Activated CD4-positive, alpha-beta T cell treated with anti-CD3 and anti-CD28 coated beads, Interleukin-2, amount 10 ng/mL, durations not matched to agents 24 days and 14 days (primary cell): ENCODE measurements around the gene FAM216B. TPM values are rescaled to one million over a fixed set of nuclear protein-coding genes. Genes with fewer than 3 reads are reported as not detected.
"Not testable (repeated sequence)": the region's sequence is repeated elsewhere in the genome, so short reads cannot be mapped to it uniquely, and the experiment has no call there.

Source experiments
- DNase-seq: peaks from one replicate; pipeline ENCODE4 v3.0.0; 2022
- H3K27ac Mint-ChIP-seq: one replicate; pipeline ENCODE4 v1.8.0; 2022; ENCODE audit warnings: mild to moderate bottlenecking, mixed read lengths
- H3K27me3 Mint-ChIP-seq: one replicate; pipeline ENCODE4 v1.8.0; 2022; ENCODE audit warnings: mixed read lengths
- H3K36me3 Mint-ChIP-seq: one replicate; pipeline ENCODE4 v1.8.0; 2022; ENCODE audit warnings: low read depth, mild to moderate bottlenecking, mixed read lengths
- H3K4me1 Mint-ChIP-seq: one replicate; pipeline ENCODE4 v1.8.0; 2021; ENCODE audit warnings: mixed read lengths
- H3K4me3 Mint-ChIP-seq: one replicate; pipeline ENCODE4 v1.8.0; 2022; ENCODE audit warnings: mild to moderate bottlenecking, moderate library complexity, mixed read lengths
- H3K9me3 Mint-ChIP-seq: one replicate; pipeline ENCODE4 v1.8.0; 2021; ENCODE audit warnings: mixed read lengths
- intact Hi-C: fragments of 100-400 bp; cut with micrococcal nuclease; formaldehyde crosslinking; loops from one replicate; pipeline ENCODE4 v1.15.1; 2023
- total RNA-seq: library from RNA; stranded (reverse); gene quantifications from 2 replicates; pipeline ENCODE4 v1.2.3, GENCODE V29; 2022

FAM216B gene
- total RNA-seq, 1 donor from 2014 or later, result not detected

DNA sequence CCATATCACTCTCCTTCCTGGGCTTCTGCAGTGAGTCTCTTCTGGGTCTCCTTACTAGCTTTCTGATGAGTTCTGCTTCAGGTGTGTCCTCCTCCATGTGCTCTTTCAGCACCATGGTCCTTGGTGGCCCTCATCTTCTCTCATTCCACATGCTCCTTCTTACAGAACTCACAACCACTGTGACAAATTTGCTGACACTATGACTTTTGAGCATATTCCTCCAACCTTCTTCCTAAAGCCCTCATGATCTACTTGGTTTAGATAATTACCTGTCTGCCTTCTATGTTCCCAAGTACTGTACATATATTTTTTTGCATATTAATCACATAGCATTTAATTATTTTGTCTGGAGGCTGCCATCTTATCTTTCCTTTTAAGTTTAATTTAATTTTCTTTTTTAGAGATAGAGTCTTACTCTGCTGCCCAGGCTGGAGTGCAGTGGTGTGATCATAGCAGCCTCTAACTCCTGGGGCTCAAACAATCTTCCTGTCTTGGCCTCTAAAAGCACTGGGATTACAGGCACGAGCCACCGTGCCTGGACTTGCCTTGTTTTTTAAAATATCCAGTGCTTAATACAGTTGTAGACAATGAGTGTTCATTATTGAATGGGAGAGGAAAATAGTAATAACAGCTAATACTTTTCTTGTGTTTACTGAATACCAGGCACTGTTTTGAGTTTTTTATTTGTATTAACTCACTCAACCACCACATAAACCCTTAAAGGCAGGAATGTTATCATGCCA lies 23.5 kb upstream of the FAM216B start:
- no peaks in the 10 kb centered on the region for H3K36me3 Mint-ChIP-seq
- DNase-seq, result no peak
- H3K4me3 Mint-ChIP-seq, result no peak overlapping the region
- H3K9me3 Mint-ChIP-seq, result peaks cover 4% of the 10 kb centered on the region
- H3K27ac Mint-ChIP-seq, result no peak overlapping the region
- H3K27me3 Mint-ChIP-seq, result peaks cover 4% of the 10 kb centered on the region
- H3K4me1 Mint-ChIP-seq, result peaks cover under 1% of the 10 kb centered on the region
- intact Hi-C loops, result no loop called here

DNA sequence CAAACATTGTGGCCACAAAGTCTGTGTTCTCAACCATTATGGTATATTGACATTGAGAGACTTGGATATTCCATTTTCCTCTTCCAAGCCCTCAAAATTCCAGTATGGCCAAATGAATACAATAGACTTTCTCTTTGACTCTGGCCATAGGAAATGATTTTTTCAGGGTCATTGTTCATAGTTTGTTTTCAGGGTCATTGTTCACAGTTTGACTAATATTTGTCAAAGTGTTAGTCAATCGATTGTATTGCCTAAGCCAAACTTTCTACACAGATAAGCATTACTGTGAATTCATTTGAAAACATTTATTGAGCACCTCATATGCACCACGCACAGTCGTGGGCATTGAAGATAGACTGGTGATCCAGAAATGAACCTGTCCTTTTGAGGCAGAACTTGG lies 22.9 kb upstream of the FAM216B start:
- H3K4me1 Mint-ChIP-seq, result peaks cover 2% of the 10 kb centered on the region
- no peak for DNase-seq
- H3K27ac Mint-ChIP-seq, result no peak overlapping the region
- H3K27me3 Mint-ChIP-seq, result peaks cover 4% of the 10 kb centered on the region
- no peak overlapping the region for H3K4me3 Mint-ChIP-seq
- intact Hi-C loops, result no loop called here
- peaks cover 4% of the 10 kb centered on the region for H3K9me3 Mint-ChIP-seq
- no peaks in the 10 kb centered on the region for H3K36me3 Mint-ChIP-seq

DNA sequence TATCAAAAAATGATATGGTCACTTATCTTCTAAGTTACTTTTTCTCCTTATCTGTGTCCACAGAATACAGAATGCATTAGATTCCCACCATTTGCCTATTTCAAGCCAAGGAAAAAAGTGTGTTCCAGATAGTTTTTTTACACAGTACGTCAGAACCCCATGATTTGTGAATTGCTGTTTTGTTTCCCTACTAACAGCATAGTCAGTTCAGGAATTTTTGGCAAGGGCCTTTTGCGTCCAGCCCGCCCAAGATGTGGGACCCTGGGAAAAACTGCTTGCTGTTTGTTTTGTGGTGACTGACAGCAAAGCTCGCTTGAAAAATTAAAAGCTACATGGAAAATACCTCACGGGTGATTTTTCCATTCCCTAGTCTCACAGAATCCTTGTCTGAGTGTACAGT lies 20.4 kb upstream of the FAM216B start:
- intact Hi-C loops, result no loop called here
- Mint-ChIP-seq H3K27ac (no peak overlapping the region), H3K4me1 (peaks cover 2% of the 10 kb centered on the region), H3K4me3 (no peak overlapping the region), H3K9me3 (peaks cover 4% of the 10 kb centered on the region), H3K27me3 (peaks cover 6% of the 10 kb centered on the region), H3K36me3 (no peaks in the 10 kb centered on the region)
- no peak for DNase-seq

DNA sequence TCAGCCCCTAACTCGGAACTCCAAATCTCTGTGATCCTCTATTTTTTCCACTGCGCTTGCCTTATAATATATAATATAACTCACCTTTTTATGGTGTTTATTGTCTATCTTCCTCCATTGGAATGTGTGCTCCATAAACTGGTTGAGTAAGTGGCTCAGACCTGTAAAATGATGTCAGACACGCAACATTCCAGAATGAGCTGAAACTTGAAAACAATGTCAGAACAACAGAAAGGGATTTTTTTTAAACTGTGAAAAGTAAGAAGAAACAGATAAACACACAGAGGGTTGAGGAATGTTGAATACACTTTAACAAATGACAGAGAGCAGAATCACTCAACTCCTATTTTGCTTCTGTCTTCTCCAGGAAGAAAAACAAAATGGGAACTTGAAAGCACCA lies 19.1 kb upstream of the FAM216B start:
- Mint-ChIP-seq H3K27ac (no peak overlapping the region), H3K36me3 (no peaks in the 10 kb centered on the region), H3K4me1 (peaks cover 2% of the 10 kb centered on the region), H3K4me3 (no peak overlapping the region), H3K27me3 (peaks cover 11% of the 10 kb centered on the region), H3K9me3 (peaks cover 4% of the 10 kb centered on the region)
- intact Hi-C loops, result no loop called here
- DNase-seq, result no peak

DNA sequence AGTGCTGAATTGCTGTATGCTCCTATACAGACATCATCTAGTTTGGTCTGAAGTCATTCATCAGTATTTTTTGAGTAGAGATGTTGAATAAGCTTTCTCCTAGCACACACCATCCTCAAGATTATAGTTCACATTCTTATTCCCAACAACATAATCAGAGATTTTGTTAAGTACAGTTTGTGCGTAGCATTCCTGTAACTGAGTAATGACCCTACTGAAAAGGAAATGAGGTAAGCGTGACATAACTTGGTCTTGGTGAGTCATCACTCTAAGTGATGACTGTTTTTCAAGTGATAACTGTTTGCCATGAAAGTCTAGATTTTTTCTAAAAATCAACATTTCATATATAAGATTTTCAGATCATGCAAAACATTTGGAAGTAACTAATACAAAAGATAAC lies 18.5 kb upstream of the FAM216B start:
- H3K36me3 Mint-ChIP-seq, result no peaks in the 10 kb centered on the region
- DNase-seq, result no peak
- peaks cover 4% of the 10 kb centered on the region for H3K9me3 Mint-ChIP-seq
- H3K27ac Mint-ChIP-seq, result no peak overlapping the region
- intact Hi-C loops, result no loop called here
- H3K4me3 Mint-ChIP-seq, result no peak overlapping the region
- peaks cover 2% of the 10 kb centered on the region for H3K4me1 Mint-ChIP-seq
- H3K27me3 Mint-ChIP-seq, result peaks cover 11% of the 10 kb centered on the region

DNA sequence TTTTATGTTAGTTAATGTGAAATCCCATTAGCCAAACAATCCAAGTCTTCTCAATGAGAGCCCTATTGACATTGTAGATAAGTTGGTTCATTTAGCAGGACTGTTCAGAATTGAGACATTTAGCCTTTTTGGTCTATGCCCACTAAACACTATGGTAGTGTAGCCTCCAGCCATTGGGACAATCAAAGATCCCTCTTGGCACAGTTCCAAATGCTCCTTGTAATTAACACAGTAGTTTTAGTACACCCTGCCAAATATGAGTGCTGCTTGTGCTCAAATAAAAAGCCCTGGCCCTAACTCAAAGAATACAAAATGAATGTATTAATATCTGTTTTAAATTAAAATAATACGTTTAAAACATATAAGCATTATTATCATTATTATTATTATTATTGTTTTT lies 15.4 kb upstream of the FAM216B start:
- Mint-ChIP-seq H3K36me3 (no peaks in the 10 kb centered on the region), H3K27me3 (peaks cover 15% of the 10 kb centered on the region), H3K27ac (no peak overlapping the region), H3K4me1 (peaks cover 2% of the 10 kb centered on the region), H3K4me3 (no peak overlapping the region), H3K9me3 (peaks cover 4% of the 10 kb centered on the region)
- DNase-seq, result no peak
- intact Hi-C loops, result no loop called here

DNA sequence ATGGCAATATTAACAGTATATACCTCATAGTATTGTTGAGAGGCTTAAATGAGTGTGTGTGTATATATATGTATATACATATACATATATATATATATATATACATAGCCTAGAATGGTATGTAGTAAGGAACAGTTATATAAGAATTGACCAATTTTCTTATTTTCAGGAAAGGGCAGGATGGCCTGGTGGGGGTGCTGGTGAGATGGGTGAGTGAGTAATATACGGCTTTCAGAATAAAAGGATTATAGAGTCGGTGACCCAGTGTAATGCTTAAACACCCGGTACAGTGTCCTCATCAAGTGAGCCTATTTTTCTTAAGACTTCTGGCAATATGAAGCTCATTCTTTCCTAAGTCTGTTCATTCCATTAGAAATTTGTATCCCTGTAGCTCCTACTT lies 11.7 kb upstream of the FAM216B start:
- no peak overlapping the region for H3K4me3 Mint-ChIP-seq
- no peak for DNase-seq
- H3K9me3 Mint-ChIP-seq, result no peaks in the 10 kb centered on the region
- no peaks in the 10 kb centered on the region for H3K36me3 Mint-ChIP-seq
- no peak overlapping the region for H3K27ac Mint-ChIP-seq
- H3K27me3 Mint-ChIP-seq, result peaks cover 31% of the 10 kb centered on the region
- H3K4me1 Mint-ChIP-seq, result no peaks in the 10 kb centered on the region
- intact Hi-C loops, result no loop called here

DNA sequence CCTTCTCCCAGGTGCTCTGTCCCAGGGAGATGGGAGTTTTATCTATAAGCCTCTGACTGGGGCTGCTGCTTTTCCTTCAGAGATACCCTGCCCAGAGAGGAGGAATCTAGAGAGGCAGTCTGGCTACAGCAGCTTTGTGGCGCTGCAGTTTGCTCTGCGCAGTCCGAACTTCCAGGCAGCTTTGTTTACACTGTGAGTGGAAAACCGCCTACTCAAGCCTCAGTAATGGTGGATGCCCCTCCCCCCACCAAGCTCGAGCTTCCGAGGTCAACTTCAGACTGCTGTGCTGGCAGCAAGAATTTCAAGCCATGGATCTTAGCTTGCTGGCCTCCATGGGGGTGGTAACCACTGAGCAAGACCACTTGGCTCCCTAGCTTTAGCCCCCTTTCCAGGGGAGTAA lies 4.8 kb upstream of the FAM216B start:
- intact Hi-C loops, H3K9me3 Mint-ChIP-seq, H3K27ac Mint-ChIP-seq, H3K4me3 Mint-ChIP-seq, H3K36me3 Mint-ChIP-seq, DNase-seq, H3K4me1 Mint-ChIP-seq: not testable (repeated sequence)
- peaks cover 29% of the 10 kb centered on the region for H3K27me3 Mint-ChIP-seq

DNA sequence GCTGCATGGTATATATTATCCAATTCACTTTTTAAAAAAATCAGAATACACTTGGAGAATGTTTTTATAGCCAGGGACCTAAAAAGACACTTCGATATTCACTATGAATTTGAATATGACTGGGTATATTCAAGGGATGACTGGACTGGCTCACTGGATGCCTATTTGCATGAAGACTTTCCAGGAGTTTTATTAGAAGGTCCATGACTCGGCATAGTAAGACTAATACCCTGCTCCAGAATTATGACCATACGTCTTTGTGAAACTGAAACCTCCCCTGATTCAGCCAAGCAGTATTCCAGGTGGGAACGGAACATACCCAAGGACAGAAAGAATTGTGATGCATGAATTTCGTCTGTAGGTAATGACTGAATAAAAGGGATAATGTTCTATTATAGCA lies 3.9 kb upstream of the FAM216B start:
- H3K27me3 Mint-ChIP-seq, result peaks cover 30% of the 10 kb centered on the region
- H3K4me1 Mint-ChIP-seq, result no peaks in the 10 kb centered on the region
- DNase-seq, result no peak
- H3K27ac Mint-ChIP-seq, result no peak overlapping the region
- intact Hi-C loops, result no loop called here
- no peak overlapping the region for H3K4me3 Mint-ChIP-seq
- H3K36me3 Mint-ChIP-seq, result no peaks in the 10 kb centered on the region
- H3K9me3 Mint-ChIP-seq, result peaks cover 3% of the 10 kb centered on the region

DNA sequence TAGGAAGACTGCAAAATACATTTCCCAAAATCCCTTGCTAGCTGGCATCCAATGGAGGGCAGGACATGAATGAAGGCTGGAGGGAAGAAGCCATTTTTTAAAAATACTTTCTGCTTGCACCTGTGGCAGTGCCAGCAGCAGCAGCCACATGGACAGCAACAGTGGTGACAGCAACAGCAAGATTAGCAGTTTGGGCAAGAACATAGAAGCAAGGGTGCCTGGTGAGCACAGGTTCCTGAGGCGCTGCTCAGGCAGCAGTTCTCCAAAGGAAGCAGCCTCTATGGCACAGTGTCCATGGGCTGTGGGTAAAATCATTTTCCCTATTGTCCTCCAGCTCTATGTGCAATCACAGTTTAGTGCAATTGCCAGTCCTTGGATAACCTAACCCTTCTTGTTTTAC lies 1.3 kb upstream of the FAM216B start:
- intact Hi-C loops, result no loop called here
- peaks cover 3% of the 10 kb centered on the region for H3K9me3 Mint-ChIP-seq
- no peak overlapping the region for H3K27ac Mint-ChIP-seq
- no peaks in the 10 kb centered on the region for H3K4me1 Mint-ChIP-seq
- peaks cover 21% of the 10 kb centered on the region for H3K27me3 Mint-ChIP-seq
- H3K36me3 Mint-ChIP-seq, result no peaks in the 10 kb centered on the region
- H3K4me3 Mint-ChIP-seq, result no peak overlapping the region
- no peak for DNase-seq

DNA sequence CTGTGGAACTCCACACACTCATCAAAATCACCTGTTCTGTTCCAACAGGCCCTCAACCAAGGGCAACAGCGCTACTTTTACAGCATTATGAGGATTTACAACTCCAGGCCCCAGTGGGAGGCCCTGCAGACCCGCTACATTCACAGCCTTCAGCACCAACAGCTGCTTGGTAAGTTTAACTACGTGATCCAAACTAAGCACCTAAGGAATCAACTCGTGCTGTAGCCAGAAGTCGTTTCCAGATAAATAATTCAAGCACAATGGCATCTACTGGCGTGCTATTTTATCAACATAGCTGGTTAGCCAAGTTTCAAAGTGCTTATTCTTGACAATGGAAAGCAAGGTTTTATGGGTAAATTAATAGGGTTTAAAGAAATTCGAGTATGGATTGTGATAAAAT lies 5.3 kb downstream of the FAM216B start:
- Mint-ChIP-seq H3K4me1 (no peaks in the 10 kb centered on the region), H3K9me3 (no peaks in the 10 kb centered on the region), H3K36me3 (no peaks in the 10 kb centered on the region), H3K27me3 (peaks cover 5% of the 10 kb centered on the region), H3K4me3 (no peak overlapping the region), H3K27ac (no peak overlapping the region)
- intact Hi-C loops, result no loop called here
- DNase-seq, result no peak

DNA sequence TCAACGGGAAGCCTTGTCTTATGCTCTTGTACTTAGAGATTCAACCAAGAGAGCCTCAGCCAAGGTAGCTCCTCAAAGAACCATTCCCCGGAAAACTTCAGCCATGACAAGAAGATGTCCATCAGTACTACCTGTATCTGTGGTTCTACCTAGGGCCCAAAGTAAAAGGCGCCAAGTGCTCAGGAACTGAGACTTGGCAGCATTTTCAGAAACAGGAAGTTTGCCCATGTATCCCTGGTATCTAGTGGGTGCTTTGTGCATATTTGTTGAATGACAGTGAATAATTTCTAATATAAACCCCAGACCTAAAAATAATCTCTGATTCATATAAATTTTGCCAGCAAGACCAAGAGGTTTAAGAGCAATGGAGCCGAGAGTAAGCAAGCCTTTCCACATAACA lies 7.2 kb downstream of the FAM216B start:
- no peak overlapping the region for H3K27ac Mint-ChIP-seq
- no peak overlapping the region for H3K4me3 Mint-ChIP-seq
- no peaks in the 10 kb centered on the region for H3K4me1 Mint-ChIP-seq
- intact Hi-C loops, result no loop called here
- H3K9me3 Mint-ChIP-seq, result no peaks in the 10 kb centered on the region
- peaks cover 2% of the 10 kb centered on the region for H3K27me3 Mint-ChIP-seq
- no peak for DNase-seq
- no peaks in the 10 kb centered on the region for H3K36me3 Mint-ChIP-seq

DNA sequence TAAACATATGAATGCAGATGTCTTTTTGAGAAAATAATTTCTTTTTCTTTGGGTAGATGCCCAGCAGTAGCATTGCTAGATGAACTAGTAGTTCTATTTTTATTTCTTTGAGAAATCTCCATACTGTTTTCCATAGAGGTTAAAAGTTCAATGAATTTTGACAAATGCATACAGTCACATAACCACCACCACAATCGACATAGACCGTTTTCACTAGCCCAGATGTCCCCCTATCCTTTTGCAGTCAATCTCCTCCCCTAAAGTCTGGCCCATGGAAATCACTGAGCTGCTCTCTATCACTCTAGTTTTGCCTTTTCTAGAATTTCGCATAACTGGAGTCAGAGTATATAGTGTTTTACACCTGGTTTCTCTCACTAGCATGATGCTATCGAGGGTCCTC lies 10.8 kb downstream of the FAM216B start:
- intact Hi-C loops, result no loop called here
- Mint-ChIP-seq H3K27ac (no peak overlapping the region), H3K4me3 (no peak overlapping the region)

DNA sequence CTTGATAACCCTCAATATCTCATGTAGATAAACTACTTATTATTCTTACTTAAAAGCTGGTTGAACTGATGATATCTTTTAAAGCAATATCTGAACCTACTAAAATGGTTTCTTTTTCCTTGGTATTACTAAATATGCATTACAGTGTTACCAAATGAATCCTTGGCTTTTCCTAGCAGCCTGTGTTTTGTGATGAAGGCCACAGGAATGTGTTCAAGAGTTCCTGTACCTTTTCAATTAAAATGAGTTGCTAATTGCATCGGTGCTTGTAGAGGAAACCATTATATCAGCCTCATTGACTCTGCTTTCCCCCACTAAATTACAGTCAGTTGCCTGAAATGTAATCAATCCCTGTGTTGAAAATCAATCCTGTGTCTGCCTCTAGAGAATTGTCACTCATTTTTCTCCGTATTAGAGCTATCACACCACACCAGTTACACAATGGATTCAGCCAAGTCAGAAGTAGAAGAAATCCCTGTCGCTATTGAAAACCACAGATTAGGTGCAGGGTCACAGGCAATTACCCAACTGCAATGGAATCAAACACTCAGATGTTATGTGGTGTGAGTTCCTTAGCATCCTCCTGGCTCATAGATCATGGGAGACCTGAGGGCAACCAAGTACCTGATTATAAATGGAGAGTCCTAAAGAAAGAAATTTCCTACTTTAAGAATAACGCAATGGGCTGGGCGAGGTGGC lies 13.3 kb downstream of the FAM216B start:
- H3K4me3 Mint-ChIP-seq, result no peak overlapping the region
- H3K36me3 Mint-ChIP-seq, result no peaks in the 10 kb centered on the region
- H3K27me3 Mint-ChIP-seq, result peaks cover 17% of the 10 kb centered on the region
- H3K27ac Mint-ChIP-seq, result no peak overlapping the region
- H3K9me3 Mint-ChIP-seq, result no peaks in the 10 kb centered on the region
- no peak for DNase-seq
- no peaks in the 10 kb centered on the region for H3K4me1 Mint-ChIP-seq
- intact Hi-C loops, result no loop called here

More for the DNA sequence above, 10.8 kb downstream of the FAM216B start:
- Mint-ChIP-seq H3K36me3 (no peaks in the 10 kb centered on the region), H3K9me3 (no peaks in the 10 kb centered on the region), H3K27me3 (peaks cover 15% of the 10 kb centered on the region), H3K4me1 (no peaks in the 10 kb centered on the region)
- no peak for DNase-seq

DNA sequence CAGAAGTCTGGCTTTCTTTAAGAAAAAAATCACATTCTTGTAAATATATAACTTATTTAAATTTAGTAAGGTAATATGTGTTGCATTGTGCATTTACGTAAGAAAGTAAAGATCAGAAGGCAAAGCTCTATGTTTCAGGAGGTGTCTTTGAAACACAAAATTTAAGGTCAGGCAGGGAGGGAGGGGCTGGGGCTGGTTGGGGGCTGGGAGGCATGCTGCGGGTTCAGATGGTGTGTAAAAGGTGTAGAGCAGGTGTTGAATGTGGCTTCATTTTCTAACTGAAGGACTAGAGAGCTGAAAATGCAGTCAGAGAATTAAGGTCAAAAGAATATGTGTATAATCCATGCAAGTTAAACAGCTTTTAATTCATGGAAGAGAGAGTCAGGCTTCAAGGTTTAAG lies 14.3 kb downstream of the FAM216B start:
- H3K4me3 Mint-ChIP-seq, result no peak overlapping the region
- no peaks in the 10 kb centered on the region for H3K4me1 Mint-ChIP-seq
- H3K9me3 Mint-ChIP-seq, result no peaks in the 10 kb centered on the region
- no peaks in the 10 kb centered on the region for H3K36me3 Mint-ChIP-seq
- intact Hi-C loops, result no loop called here
- DNase-seq, result no peak
- no peak overlapping the region for H3K27ac Mint-ChIP-seq
- peaks cover 19% of the 10 kb centered on the region for H3K27me3 Mint-ChIP-seq
